Activated T-helper 9 cell treated with anti-CD3 and anti-CD28 coated beads, Interleukin-2, amount 50 U/mL, for 16 hours (primary cell): ENCODE data around the gene APOL3.
"Not testable (repeated sequence)": the region's sequence is repeated elsewhere in the genome, so short reads cannot be mapped to it uniquely, and the experiment has no call there.

ENCODE experiments used
- DNase-seq: peaks from one replicate; pipeline ENCODE4 v3.0.0-alpha.2; 2020; ENCODE audit warnings: low read depth

The APOL3 gene, protein sequence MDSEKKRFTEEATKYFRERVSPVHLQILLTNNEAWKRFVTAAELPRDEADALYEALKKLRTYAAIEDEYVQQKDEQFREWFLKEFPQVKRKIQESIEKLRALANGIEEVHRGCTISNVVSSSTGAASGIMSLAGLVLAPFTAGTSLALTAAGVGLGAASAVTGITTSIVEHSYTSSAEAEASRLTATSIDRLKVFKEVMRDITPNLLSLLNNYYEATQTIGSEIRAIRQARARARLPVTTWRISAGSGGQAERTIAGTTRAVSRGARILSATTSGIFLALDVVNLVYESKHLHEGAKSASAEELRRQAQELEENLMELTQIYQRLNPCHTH

DNA sequence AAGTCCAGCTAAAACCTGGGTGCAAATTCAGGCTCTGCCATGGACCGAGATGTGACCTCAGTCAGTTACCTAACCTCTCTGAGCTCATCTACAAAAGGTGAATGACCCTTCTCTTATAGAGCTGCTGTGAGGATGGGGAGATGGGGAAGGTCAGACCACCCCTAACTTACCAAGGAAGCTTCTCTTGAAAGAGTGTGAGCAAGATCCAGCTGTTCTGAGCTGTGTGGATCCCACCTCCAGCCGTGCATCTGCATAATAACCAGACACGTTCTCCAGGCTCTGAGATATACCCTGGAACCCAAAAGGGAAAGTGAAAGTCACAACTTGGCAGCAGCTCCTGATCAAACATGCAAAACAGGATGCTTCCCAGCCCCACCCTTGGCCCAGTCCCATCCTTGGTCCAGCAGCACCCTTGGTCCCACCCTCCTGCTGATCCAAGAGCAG lies at the start of gene APOL3:
APOL3 (minus strand) TSS at position 257 of the 444 bp plus-strand sequence. CDS start 11,700 bp downstream, outside the sequence.
- DNase-seq = peak; percentile 15

DNA sequence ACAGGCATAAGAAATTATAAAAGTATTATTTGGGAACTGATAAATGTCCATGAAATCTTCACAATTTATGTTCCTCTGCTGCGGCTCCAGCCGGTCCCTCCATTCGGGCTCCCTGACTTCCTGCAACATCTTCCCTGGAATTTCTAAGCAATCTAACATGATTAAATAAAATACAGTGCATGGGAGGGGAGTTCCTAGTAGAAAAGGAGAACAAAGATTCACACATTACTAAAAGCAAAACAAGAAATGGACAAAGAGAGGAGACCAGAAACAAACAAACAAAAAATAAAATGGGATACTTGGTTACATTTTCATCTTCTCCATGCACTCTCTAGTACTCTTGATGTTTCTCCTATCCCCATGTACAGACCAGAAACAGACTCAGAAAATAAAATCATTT lies 49.7 kb upstream of the APOL3 start:
- DNase-seq = no peak

DNA sequence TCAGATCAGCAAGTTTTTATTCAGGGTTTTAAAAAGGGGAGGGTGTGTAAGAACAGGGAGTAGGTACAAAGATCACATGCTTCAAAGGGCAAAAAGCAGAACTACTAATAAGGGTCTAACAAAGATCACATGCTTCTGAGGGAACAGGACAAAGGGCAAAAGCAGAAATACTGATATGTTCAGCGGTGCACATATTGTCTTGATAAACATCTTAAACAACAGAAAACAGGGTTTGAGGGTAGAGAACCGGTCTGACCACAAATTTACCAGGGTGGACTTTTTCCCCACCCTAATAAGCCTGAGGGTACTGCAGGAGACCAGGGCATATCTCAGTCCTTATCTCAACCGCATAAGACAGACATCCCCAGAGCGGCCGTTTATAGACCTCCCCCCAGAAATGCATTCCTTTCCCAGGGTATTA lies 48.9 kb upstream of the APOL3 start:
- not testable (repeated sequence) for DNase-seq

DNA sequence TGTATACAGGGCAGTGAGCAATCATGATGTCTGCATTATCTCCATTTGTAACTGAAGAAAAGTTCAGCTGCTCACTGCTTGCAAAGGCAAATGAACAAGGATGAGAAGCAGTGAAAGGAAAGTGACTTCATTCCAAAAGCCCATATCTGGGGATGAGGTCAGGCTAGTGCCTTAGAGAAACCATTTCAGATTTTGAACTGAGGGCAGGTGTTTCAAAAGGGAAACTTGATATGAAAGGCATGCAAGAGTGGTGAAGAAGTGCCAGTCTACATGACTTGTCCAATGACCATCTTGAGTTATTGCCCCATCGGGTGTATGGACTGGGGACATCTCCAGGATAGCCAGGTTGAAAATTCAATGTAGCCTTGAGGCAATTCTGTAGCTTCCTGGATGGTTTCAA lies 48.4 kb upstream of the APOL3 start:
- no peak for DNase-seq

GRCh38 chr22:36208162-36208765 lies 47.7 kb upstream of the APOL3 start:
- no peak for DNase-seq

DNA sequence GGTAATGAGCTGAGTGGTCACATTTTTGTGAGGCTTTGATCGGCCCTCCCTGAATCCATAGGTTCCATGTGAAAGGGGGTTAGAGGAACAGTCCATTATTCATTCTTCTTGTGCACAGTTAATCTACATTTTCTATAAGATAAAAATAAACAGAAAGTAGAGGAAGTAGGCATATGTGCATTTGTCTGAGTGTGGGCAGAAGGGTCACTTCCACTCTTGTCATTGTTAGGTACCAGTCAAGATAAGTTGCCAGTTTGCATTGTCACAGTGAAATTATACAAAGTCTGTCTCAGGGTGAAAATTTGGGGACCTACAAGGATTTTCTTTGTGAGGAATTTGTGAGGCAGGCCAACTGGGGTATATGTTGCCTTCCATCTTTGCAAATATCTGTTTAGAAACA lies 45.7 kb upstream of the APOL3 start:
- DNase-seq = no peak

DNA sequence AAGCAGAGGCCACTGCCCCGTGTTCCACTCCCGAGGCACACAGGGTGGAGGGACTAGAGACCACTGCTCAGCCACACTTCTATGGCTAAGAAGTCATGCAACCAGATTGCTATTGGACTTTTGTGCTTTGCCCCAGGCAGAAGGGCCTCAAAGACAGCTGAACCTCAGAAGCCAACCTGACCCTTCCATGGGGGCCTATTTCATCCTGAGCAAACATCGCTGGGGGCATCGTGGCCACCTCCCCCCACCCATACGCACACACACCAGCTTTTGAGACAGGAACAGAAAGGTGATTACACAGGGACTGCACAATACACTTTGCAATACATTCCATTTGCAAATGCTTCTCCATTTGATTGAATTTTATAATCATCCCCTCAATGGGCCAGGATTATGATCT lies 45.0 kb upstream of the APOL3 start:
- not testable (repeated sequence) for DNase-seq

GRCh38 chr22:36204632-36205015 lies 44.1 kb upstream of the APOL3 start:
- DNase-seq = no peak

- no peak for DNase-seq
Measured at GRCh38 chr22:36204001-36204631, 43.6 kb upstream of the APOL3 start.

GRCh38 chr22:36203441-36203840 lies 42.9 kb upstream of the APOL3 start:
- not testable (repeated sequence) for DNase-seq

- not testable (repeated sequence) for DNase-seq
Measured at GRCh38 chr22:36202906-36203305, 42.4 kb upstream of the APOL3 start.

GRCh38 chr22:36201630-36202319 lies 41.2 kb upstream of the APOL3 start, which contains the start of gene APOL4:
APOL4 (minus strand) TSS chr22:36201809; CDS start chr22:36201734, 75 bp downstream.
- DNase-seq = no peak

GRCh38 chr22:36201025-36201424 lies 40.5 kb upstream of the APOL3 start:
- not testable (repeated sequence) for DNase-seq

DNA sequence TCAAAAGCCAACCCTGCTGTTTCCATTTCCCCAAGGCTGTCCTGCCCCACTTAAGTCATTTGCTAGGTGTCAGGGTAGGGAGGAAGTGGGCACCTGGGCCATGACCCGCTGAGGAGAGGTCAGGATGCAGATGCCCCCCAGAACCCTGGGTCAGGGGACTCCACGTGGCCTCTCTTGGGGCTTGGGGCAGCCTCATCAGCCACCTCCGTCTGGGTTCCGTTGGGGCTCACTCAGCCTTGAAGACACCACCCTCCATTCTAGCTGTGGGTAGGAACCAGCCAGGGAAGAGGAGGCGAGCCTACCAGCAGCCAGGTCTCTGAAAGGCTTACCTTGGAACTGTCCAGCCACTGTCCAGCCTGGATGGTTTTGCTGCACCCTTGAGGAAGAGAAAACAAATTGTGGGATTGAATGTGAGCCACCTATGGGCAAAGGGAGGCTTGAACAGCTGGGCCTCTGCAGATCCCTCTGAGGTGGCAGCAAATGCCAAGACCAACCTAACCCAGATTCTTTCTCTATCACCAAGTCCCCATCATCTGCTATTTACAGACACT lies 38.5 kb upstream of the APOL3 start:
- DNase-seq = no peak

DNA sequence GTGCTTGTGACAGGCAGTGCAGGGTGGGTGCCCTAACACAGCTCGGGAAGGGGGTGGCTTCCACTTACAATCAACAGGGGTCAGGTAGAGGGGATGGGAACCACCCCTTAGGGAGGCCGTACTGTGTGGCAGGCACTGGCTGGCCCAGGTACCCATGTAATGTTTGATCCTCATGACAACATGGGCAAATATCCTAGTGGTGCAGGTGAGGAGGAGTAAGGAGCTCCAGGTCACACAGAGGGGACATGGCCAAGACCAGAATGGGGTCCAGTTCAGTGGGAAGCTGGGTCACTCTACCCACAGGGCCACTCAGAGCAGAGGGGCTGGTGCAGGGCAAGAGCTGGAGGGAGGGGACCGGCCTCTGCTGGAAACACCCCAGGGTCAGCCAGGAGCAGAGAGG lies 38.0 kb upstream of the APOL3 start:
- no peak for DNase-seq

DNA sequence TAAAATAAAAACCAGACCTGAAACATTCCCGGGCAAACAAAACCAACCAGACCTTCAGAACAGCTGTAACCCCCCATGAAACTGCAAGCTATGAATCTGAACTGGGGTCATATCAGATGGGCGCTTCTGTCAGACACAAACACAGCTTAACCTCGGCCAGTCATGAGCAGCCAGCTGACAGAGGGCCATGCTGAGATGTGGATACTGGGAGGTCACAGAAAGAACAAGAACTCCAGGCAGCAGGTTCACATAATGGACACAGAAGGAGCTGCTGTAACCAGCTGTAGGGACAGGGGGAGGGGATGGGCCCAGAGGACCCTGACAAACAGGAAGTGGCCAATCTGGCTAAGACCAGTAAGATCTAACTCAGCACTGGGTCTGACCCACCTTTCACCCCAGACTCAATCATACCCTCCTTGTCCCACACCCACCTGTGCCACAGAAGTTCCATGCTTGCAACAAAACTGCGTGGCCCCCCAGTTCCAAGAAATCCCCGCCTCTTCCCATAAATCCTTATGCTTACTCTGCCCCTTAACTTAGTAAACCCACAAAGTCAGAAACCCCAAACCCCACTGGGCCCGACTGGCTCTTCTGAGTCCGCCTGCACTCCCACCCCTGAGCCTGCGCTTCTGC lies 37.1 kb upstream of the APOL3 start:
- DNase-seq = no peak

DNA sequence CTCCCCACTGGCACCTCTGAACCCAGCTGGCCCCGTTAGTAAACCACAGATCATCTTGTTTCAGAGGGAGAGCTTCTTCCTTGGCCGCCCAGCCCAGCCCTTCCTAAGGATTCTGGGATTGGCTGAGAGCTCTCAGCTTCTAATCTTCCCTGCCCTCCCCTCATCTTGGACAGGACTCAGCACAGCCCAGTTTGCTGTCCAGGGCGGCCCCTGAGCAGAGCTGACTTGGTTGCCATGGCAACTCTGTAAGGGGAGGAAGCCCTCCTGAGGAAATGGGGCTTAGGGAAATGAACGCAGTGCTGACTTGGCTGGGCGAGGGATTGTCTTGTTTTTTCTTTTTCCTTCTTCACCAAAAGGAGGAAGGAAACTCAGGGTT lies 36.5 kb upstream of the APOL3 start:
- no peak for DNase-seq

DNA sequence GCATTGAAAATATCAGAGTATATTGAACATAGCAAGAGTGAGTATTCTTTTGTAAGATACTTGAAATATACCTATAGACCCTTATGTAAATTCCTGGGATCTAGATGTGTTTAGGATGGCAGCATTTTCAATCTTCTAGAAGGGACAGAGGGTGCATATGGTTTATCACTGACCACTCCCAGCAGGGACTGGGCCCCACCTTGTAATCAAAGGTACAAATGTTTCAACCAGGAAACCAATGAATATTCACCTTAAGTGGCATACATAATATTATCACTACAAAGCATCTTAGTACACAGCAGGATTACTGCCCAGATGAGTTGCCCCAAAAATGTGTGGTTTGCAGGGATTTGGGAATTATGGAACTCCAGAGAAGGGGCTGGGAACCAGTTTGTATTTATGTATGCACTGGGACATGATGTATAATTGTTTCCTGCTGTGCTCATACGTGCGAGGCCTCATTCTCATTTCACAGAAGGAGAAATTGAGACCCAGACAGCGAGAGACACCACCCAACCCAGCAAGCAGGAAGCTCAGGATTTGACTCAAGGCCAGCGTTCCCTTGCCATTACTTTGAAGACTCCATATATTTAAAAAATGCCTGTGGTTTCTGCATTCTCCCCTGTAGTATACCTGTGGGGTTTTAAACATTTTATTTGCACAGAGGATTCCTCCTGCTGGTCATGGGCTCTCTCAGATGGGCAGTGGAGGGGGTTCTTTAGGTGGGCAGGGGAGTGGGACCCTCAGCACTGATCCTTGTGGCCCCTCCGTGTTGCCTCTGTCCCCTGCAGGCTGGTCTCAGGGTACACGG lies 35.9 kb upstream of the APOL3 start:
- DNase-seq = no peak

- DNase-seq = peak; percentile 3
Measured at GRCh38 chr22:36194971-36195370, 34.4 kb upstream of the APOL3 start.

DNA sequence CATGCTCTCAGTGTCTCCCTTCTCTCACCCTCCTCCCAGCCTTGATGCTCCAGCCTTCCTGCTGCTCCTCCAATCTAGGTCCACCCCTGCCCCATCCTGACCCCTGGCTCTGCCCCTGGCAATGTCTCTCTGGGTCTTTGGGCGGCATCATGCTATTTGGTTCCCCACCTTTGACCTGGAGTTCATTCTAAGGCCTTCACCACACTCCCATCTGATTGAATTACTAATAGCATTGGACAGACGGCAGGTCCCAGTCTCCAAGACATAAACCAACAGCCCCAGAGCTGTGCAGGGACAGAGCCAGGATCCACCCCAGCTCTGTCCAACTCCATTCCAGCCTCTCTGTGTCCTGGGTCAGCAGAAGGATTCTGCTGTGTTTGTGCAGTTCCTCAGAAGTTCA lies 33.8 kb upstream of the APOL3 start:
- no peak for DNase-seq

DNA sequence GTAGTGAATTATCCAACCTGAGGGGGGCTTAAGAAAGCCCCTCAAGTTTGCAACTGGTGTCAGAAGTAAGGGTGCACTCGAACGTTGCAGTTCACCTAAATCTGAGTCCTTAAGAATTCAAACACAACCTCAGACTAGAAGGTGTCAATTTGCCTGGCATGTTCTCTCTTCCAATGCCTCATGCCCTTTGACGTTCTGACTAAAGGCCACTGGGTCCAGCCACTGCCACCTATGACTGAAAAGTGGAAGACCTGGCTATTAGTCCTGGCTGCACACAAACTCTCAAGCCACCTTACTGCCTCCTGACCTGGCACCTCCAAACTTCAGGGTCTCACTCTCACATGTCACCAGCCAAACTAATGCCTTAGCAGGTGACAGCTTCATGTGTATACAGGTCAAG lies 33.0 kb upstream of the APOL3 start:
- no peak for DNase-seq
